Adrenal gland (tissue), 5 donors: ENCODE data around the gene COPS3.

Source experiments
- POLR2A ChIP-seq, 2 donors: fragments of 450-650 bp; IDR thresholded peaks; one replicate each; pipeline ENCODE4 v1.6.1; 2017; ENCODE audit warnings: antibody characterized with exemption in 2 of 2, mild to moderate bottlenecking in 2 of 2, moderate library complexity in 1 of 2
- TF ChIP-seq, protein P1 (sequence below), 6 experiments: fragments of 450-650 bp in 4 of 6; fragments of 200-600 bp in 2 of 6; sonication (generic) in 1 of 6; IDR thresholded peaks; 1 replicate in 5 of 6; 2 replicates in 1 of 6; pipeline versions ENCODE4 v1.5.1 to v1.8.0; 2016 to 2021; ENCODE audit warnings: antibody characterized with exemption in 6 of 6, mild to moderate bottlenecking in 2 of 6, moderate library complexity in 1 of 6
- donor health status: DM: no; HTN: no; CAD: no.

- TF ChIP-seq, protein P1, sequence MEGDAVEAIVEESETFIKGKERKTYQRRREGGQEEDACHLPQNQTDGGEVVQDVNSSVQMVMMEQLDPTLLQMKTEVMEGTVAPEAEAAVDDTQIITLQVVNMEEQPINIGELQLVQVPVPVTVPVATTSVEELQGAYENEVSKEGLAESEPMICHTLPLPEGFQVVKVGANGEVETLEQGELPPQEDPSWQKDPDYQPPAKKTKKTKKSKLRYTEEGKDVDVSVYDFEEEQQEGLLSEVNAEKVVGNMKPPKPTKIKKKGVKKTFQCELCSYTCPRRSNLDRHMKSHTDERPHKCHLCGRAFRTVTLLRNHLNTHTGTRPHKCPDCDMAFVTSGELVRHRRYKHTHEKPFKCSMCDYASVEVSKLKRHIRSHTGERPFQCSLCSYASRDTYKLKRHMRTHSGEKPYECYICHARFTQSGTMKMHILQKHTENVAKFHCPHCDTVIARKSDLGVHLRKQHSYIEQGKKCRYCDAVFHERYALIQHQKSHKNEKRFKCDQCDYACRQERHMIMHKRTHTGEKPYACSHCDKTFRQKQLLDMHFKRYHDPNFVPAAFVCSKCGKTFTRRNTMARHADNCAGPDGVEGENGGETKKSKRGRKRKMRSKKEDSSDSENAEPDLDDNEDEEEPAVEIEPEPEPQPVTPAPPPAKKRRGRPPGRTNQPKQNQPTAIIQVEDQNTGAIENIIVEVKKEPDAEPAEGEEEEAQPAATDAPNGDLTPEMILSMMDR (IDR thresholded peaks at IDR 0.05): no peak
- TF ChIP-seq POLR2A (IDR thresholded peaks at IDR 0.05): no peak
Measured at GRCh38 chr17:17232303-17232621, 48.8 kb downstream of the COPS3 start.
